ENCODE results near the gene CTSO. TPM values are rescaled to one million over a fixed set of nuclear protein-coding genes. Genes with fewer than 3 reads are reported as not detected.

The CTSO gene
- total RNA-seq, 2 donors from 2014 or later: 11.4 to 14.9 TPM

GRCh38 chr4:155930330-155930729, 23.3 kb downstream of the CTSO start:
- no peak for TF ChIP-seq CTCF (IDR thresholded peaks at IDR 0.05)
- H3K4me3 ChIP-seq: no peak overlapping the region
- H3K36me3 ChIP-seq: peaks cover 10% of the 10 kb centered on the region
- no peaks in the 10 kb centered on the region for H3K4me1 ChIP-seq
- H3K27me3 ChIP-seq: no peaks in the 10 kb centered on the region
- H3K27ac ChIP-seq: no peak overlapping the region
- no peaks in the 10 kb centered on the region for H3K9me3 ChIP-seq
- no peak for DNase-seq (ENCODE audit: low spot score)

- DNase-seq (ENCODE audit: low spot score): no peak
- H3K9me3 ChIP-seq: no peaks in the 10 kb centered on the region
- no peaks in the 10 kb centered on the region for H3K27me3 ChIP-seq
- H3K4me1 ChIP-seq: no peaks in the 10 kb centered on the region
- TF ChIP-seq CTCF (IDR thresholded peaks at IDR 0.05): no peak
- H3K36me3 ChIP-seq: peaks cover 10% of the 10 kb centered on the region
- no peak overlapping the region for H3K27ac ChIP-seq
- no peak overlapping the region for H3K4me3 ChIP-seq
Observed at GRCh38 chr4:155929833-155930232, 23.8 kb downstream of the CTSO start.

- no peak for DNase-seq (ENCODE audit: low spot score)
- Histone ChIP-seq H3K36me3 (peaks cover 10% of the 10 kb centered on the region), H3K9me3 (no peaks in the 10 kb centered on the region), H3K27me3 (no peaks in the 10 kb centered on the region), H3K27ac (no peak overlapping the region), H3K4me3 (no peak overlapping the region), H3K4me1 (no peaks in the 10 kb centered on the region)
- no peak for TF ChIP-seq CTCF (IDR thresholded peaks at IDR 0.05)
Observed at GRCh38 chr4:155924637-155925036, 29.0 kb downstream of the CTSO start.

- DNase-seq (ENCODE audit: low spot score): no peak
- Histone ChIP-seq H3K4me1 (no peaks in the 10 kb centered on the region), H3K36me3 (no peaks in the 10 kb centered on the region), H3K9me3 (no peaks in the 10 kb centered on the region), H3K27me3 (no peaks in the 10 kb centered on the region), H3K27ac (no peak overlapping the region), H3K4me3 (no peak overlapping the region)
- TF ChIP-seq CTCF (IDR thresholded peaks at IDR 0.05): no peak
Observed at GRCh38 chr4:155921597-155921996, 32.1 kb downstream of the CTSO start.

- TF ChIP-seq CTCF (IDR thresholded peaks at IDR 0.05): no peak
- Histone ChIP-seq H3K4me3 (no peak overlapping the region), H3K9me3 (no peaks in the 10 kb centered on the region), H3K27ac (no peak overlapping the region), H3K36me3 (no peaks in the 10 kb centered on the region), H3K4me1 (no peaks in the 10 kb centered on the region), H3K27me3 (no peaks in the 10 kb centered on the region)
- DNase-seq (ENCODE audit: low spot score): no peak
Observed at GRCh38 chr4:155914782-155915181, 38.9 kb downstream of the CTSO start.

- H3K4me3 ChIP-seq: no peak overlapping the region
- H3K36me3 ChIP-seq: no peaks in the 10 kb centered on the region
- H3K27me3 ChIP-seq: no peaks in the 10 kb centered on the region
- H3K4me1 ChIP-seq: no peaks in the 10 kb centered on the region
- no peak for DNase-seq (ENCODE audit: low spot score)
- no peaks in the 10 kb centered on the region for H3K9me3 ChIP-seq
- no peak for TF ChIP-seq CTCF (IDR thresholded peaks at IDR 0.05)
- H3K27ac ChIP-seq: no peak overlapping the region
Observed at GRCh38 chr4:155911905-155912304, 41.8 kb downstream of the CTSO start.

Measured in right atrium auricular region (tissue), 2 donors.